ENCODE results near the gene VPS8. TPM values are rescaled to one million over a fixed set of nuclear protein-coding genes. Genes with fewer than 3 reads are reported as not detected.
"Not testable (repeated sequence)": the region's sequence is repeated elsewhere in the genome, so short reads cannot be mapped to it uniquely, and the experiment has no call there.

Gene VPS8
- total RNA-seq, 1 donor: 95.2 TPM

GRCh38 chr3:184982076-184982475 lies 170.1 kb downstream of the VPS8 start:
- no peak for TF ChIP-seq CTCF (IDR thresholded peaks at IDR 0.05; ENCODE audit: extremely low read depth, low read depth, low read length)
- Histone ChIP-seq H3K4me1 (ENCODE audit: insufficient read depth, low read length) (no peaks in the 10 kb centered on the region), H3K9me3 (ENCODE audit: low read depth, low read length) (no peaks in the 10 kb centered on the region)

GRCh38 chr3:184985586-184985985 lies 173.6 kb downstream of the VPS8 start:
- no peaks in the 10 kb centered on the region for H3K9me3 ChIP-seq (ENCODE audit: low read depth, low read length)
- no peak overlapping the region for H3K4me2 ChIP-seq (ENCODE audit: insufficient read depth, low read length)
- no peak overlapping the region for H2AFZ ChIP-seq (ENCODE audit: low read length)
- H3K27me3 ChIP-seq (ENCODE audit: insufficient read depth, low read length): no peaks in the 10 kb centered on the region
- H3K79me2 ChIP-seq (ENCODE audit: insufficient read depth, low read length): no peaks in the 10 kb centered on the region
- H3K27ac ChIP-seq (ENCODE audit: low read depth, low read length): no peak overlapping the region
- TF ChIP-seq CTCF (IDR thresholded peaks at IDR 0.05; ENCODE audit: extremely low read depth, low read depth, low read length): no peak
- no peak for DNase-seq (ENCODE audit: insufficient read length, low spot score, missing footprints)
- H3K36me3 ChIP-seq (ENCODE audit: insufficient read depth, low read length): no peaks in the 10 kb centered on the region
- no peak overlapping the region for H3K4me3 ChIP-seq (ENCODE audit: insufficient read depth, low read length)
- H4K20me1 ChIP-seq (ENCODE audit: insufficient read depth, low read length): no peaks in the 10 kb centered on the region
- H3K4me1 ChIP-seq (ENCODE audit: insufficient read depth, low read length): no peaks in the 10 kb centered on the region

More at GRCh38 chr3:184982076-184982475, 170.1 kb downstream of the VPS8 start:
- Histone ChIP-seq H4K20me1 (ENCODE audit: insufficient read depth, low read length) (peaks cover 2% of the 10 kb centered on the region), H2AFZ (ENCODE audit: low read length) (no peak overlapping the region), H3K27ac (ENCODE audit: low read depth, low read length) (no peak overlapping the region), H3K4me2 (ENCODE audit: insufficient read depth, low read length) (no peak overlapping the region), H3K36me3 (ENCODE audit: insufficient read depth, low read length) (no peaks in the 10 kb centered on the region), H3K27me3 (ENCODE audit: insufficient read depth, low read length) (no peaks in the 10 kb centered on the region), H3K4me3 (ENCODE audit: insufficient read depth, low read length) (no peak overlapping the region), H3K79me2 (ENCODE audit: insufficient read depth, low read length) (no peaks in the 10 kb centered on the region)
- DNase-seq (ENCODE audit: insufficient read length, low spot score, missing footprints): no peak

GRCh38 chr3:184986366-184986889 lies 174.5 kb downstream of the VPS8 start:
- no peaks in the 10 kb centered on the region for H3K9me3 ChIP-seq (ENCODE audit: low read depth, low read length)
- H3K79me2 ChIP-seq (ENCODE audit: insufficient read depth, low read length): no peaks in the 10 kb centered on the region
- no peaks in the 10 kb centered on the region for H3K4me1 ChIP-seq (ENCODE audit: insufficient read depth, low read length)
- no peaks in the 10 kb centered on the region for H3K27me3 ChIP-seq (ENCODE audit: insufficient read depth, low read length)
- H4K20me1 ChIP-seq (ENCODE audit: insufficient read depth, low read length): no peaks in the 10 kb centered on the region
- no peak overlapping the region for H3K4me3 ChIP-seq (ENCODE audit: insufficient read depth, low read length)
- H3K27ac ChIP-seq (ENCODE audit: low read depth, low read length): no peak overlapping the region
- no peak for TF ChIP-seq CTCF (IDR thresholded peaks at IDR 0.05; ENCODE audit: extremely low read depth, low read depth, low read length)
- no peak for DNase-seq (ENCODE audit: insufficient read length, low spot score, missing footprints)
- H2AFZ ChIP-seq (ENCODE audit: low read length): no peak overlapping the region
- H3K36me3 ChIP-seq (ENCODE audit: insufficient read depth, low read length): no peaks in the 10 kb centered on the region
- no peak overlapping the region for H3K4me2 ChIP-seq (ENCODE audit: insufficient read depth, low read length)

GRCh38 chr3:184993394-184993793 lies 181.4 kb downstream of the VPS8 start:
- no peaks in the 10 kb centered on the region for H4K20me1 ChIP-seq (ENCODE audit: insufficient read depth, low read length)
- H3K4me2 ChIP-seq (ENCODE audit: insufficient read depth, low read length): no peak overlapping the region
- no peak for TF ChIP-seq CTCF (IDR thresholded peaks at IDR 0.05; ENCODE audit: extremely low read depth, low read depth, low read length)
- H2AFZ ChIP-seq (ENCODE audit: low read length): no peak overlapping the region
- no peaks in the 10 kb centered on the region for H3K27me3 ChIP-seq (ENCODE audit: insufficient read depth, low read length)
- no peak for DNase-seq (ENCODE audit: insufficient read length, low spot score, missing footprints)
- no peaks in the 10 kb centered on the region for H3K9me3 ChIP-seq (ENCODE audit: low read depth, low read length)
- H3K4me3 ChIP-seq (ENCODE audit: insufficient read depth, low read length): no peak overlapping the region
- H3K79me2 ChIP-seq (ENCODE audit: insufficient read depth, low read length): no peaks in the 10 kb centered on the region
- peaks cover 13% of the 10 kb centered on the region for H3K36me3 ChIP-seq (ENCODE audit: insufficient read depth, low read length)
- no peaks in the 10 kb centered on the region for H3K4me1 ChIP-seq (ENCODE audit: insufficient read depth, low read length)
- no peak overlapping the region for H3K27ac ChIP-seq (ENCODE audit: low read depth, low read length)

GRCh38 chr3:185003876-185004275 lies 191.9 kb downstream of the VPS8 start:
- H3K27ac ChIP-seq (ENCODE audit: low read depth, low read length); H4K20me1 ChIP-seq (ENCODE audit: insufficient read depth, low read length); H3K4me3 ChIP-seq (ENCODE audit: insufficient read depth, low read length); H3K27me3 ChIP-seq (ENCODE audit: insufficient read depth, low read length); H3K9me3 ChIP-seq (ENCODE audit: low read depth, low read length); H3K79me2 ChIP-seq (ENCODE audit: insufficient read depth, low read length); H2AFZ ChIP-seq (ENCODE audit: low read length); DNase-seq (ENCODE audit: insufficient read length, low spot score, missing footprints); H3K4me2 ChIP-seq (ENCODE audit: insufficient read depth, low read length); H3K4me1 ChIP-seq (ENCODE audit: insufficient read depth, low read length): not testable (repeated sequence)
- H3K36me3 ChIP-seq (ENCODE audit: insufficient read depth, low read length): peaks cover 11% of the 10 kb centered on the region
